Gastroesophageal sphincter (tissue), 4 donors: ENCODE results near the gene ARID1B. TPM values are rescaled to one million over a fixed set of nuclear protein-coding genes. Genes with fewer than 3 reads are reported as not detected.
"Not testable (repeated sequence)": the region's sequence is repeated elsewhere in the genome, so short reads cannot be mapped to it uniquely, and the experiment has no call there.

Experiments
- ATAC-seq: fragments of 150-250 bp; one replicate; pipeline ENCODE4 v1.9.1; 2016; ENCODE audit warnings: mild to moderate bottlenecking, moderate library complexity
- H3K27ac ChIP-seq, 4 donors: fragments of 200-600 bp; sonication (generic) in 3 of 4; 1 replicate in 3 of 4; 2 replicates in 1 of 4; pipeline ENCODE4 v1.5.1; 2016 to 2019
- H3K27me3 ChIP-seq: fragments of 200-600 bp; sonication (generic); one replicate; pipeline ENCODE4 v1.5.1; 2019
- H3K36me3 ChIP-seq, 2 donors: fragments of 200-600 bp; sonication (generic); one replicate each; pipeline ENCODE4 v1.5.1; 2019; ENCODE audit warnings: control low read depth in 1 of 2
- H3K4me1 ChIP-seq, 3 donors: fragments of 200-600 bp; sonication (generic); 1 replicate in 2 of 3; 2 replicates in 1 of 3; pipeline ENCODE4 v1.5.1; 2016 to 2019; ENCODE audit warnings: control low read depth in 2 of 3
- H3K4me3 ChIP-seq, 2 donors: fragments of 200-600 bp; sonication (generic); one replicate each; pipeline ENCODE4 v1.5.1; 2019; ENCODE audit warnings: mild to moderate bottlenecking in 1 of 2, moderate library complexity in 1 of 2
- H3K9me3 ChIP-seq, 3 donors: fragments of 200-600 bp; sonication (generic); one replicate each; pipeline ENCODE4 v1.5.1; 2017 to 2019; ENCODE audit warnings: control low read depth in 2 of 3
- EP300 ChIP-seq: sonication (generic); formaldehyde crosslinking; IDR thresholded peaks from one replicate; pipeline ENCODE4 v1.6.1; 2017; ENCODE audit warnings: antibody characterized with exemption, mild to moderate bottlenecking
- POLR2A ChIP-seq, 2 donors: fragments of 450-650 bp; IDR thresholded peaks; one replicate each; pipeline ENCODE4 v1.6.1; 2017; ENCODE audit warnings: antibody characterized with exemption in 2 of 2, mild to moderate bottlenecking in 2 of 2, moderate library complexity in 1 of 2
- POLR2AphosphoS5 ChIP-seq: sonication (generic); formaldehyde crosslinking; IDR thresholded peaks from one replicate; pipeline ENCODE4 v1.6.1; 2017; ENCODE audit warnings: antibody characterized with exemption
- WGBS, 2 donors: methylation state at CpG; one replicate each; pipeline ENCODE4 v1.1.5; 2018; ENCODE audit warnings: low coverage in 1 of 2; 5-methylcytosine and 5-hydroxymethylcytosine counted together
- total RNA-seq, 4 donors: library from RNA; depleted of rRNA; stranded (reverse); fragments of >200 nt; gene quantifications; one replicate each; pipeline ENCODE4 v1.1.0, GENCODE V29; 2016
- TF ChIP-seq, protein P1 (sequence below), 4 experiments: fragments of 200-600 bp in 2 of 4; fragments of 450-650 bp in 2 of 4; sonication (generic) in 1 of 4; IDR thresholded peaks; one replicate each; pipeline ENCODE4 v1.5.1; 2017 to 2019; ENCODE audit warnings: antibody characterized with exemption in 4 of 4, mild to moderate bottlenecking in 2 of 4, moderate library complexity in 2 of 4

ARID1B gene
- total RNA-seq, 4 donors from 2014 or later, result 40.0 to 106 (median 79.7) TPM

DNA sequence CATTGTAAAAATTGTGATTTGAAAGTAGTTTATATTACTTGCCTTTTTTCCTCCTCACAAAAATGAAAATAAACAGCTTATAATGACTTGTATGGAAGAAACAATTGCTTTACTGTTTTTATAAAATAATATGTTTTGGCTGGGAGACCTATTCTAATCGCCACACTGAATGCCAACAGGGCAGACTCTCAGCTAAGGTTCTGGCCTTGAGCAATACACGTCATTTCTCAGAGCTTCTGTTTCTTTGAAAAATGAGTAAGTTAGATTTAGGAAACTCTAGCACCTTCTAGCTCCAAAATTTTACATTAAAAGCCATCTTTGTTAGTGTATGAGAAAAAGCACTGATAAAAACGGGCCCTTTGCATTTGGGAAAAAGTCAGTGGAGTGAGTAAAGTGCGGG, 166.6 kb downstream of the ARID1B start:
- no peaks in the 10 kb centered on the region for H3K36me3 ChIP-seq
- no peaks in the 10 kb centered on the region for H3K27me3 ChIP-seq
- H3K9me3 ChIP-seq, result no peaks in the 10 kb centered on the region
- H3K27ac ChIP-seq, result no peak overlapping the region
- TF ChIP-seq POLR2A (IDR thresholded peaks at IDR 0.05) (no peak), EP300 (no peak)
- H3K4me1 ChIP-seq, result peaks cover 5 to 67% (median 10%) of the 10 kb centered on the region in 3 donors
- 94% methylated on average over 4 of the region's 4 CpGs for WGBS, 2 donors
- no peak overlapping the region for H3K4me3 ChIP-seq
- ATAC-seq, result no peak

DNA sequence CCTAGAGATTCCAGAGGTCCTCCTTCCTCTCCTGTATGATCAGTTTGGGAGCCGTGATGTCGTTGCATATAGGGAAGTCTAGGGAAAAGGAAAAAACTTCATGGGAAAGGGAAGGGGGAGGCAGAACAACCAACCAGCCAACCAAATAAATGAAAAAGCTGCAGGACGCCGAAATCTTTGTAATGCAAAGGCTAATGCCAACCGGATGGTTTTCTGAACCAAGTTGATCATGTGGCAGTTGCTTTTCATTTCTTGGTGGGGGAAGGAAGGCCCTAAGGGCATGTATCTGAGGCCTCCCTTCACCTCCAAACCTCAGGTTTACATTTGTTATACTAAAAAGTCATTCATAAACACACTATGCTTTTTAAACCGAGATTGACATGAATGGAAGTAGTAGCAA, 167.2 kb downstream of the ARID1B start:
- Histone ChIP-seq H3K27ac (no peak overlapping the region), H3K4me3 (no peak overlapping the region), H3K27me3 (no peaks in the 10 kb centered on the region), H3K36me3 (no peaks in the 10 kb centered on the region), H3K4me1 (peaks cover 8 to 67% (median 11%) of the 10 kb centered on the region in 3 donors), H3K9me3 (no peaks in the 10 kb centered on the region)
- WGBS, 2 donors, result 100% methylated on average over 1 of the region's 6 CpGs; no CpG with 5 or more reads in 1 of the 2 donors
- ATAC-seq, result no peak
- no peak for TF ChIP-seq EP300

DNA sequence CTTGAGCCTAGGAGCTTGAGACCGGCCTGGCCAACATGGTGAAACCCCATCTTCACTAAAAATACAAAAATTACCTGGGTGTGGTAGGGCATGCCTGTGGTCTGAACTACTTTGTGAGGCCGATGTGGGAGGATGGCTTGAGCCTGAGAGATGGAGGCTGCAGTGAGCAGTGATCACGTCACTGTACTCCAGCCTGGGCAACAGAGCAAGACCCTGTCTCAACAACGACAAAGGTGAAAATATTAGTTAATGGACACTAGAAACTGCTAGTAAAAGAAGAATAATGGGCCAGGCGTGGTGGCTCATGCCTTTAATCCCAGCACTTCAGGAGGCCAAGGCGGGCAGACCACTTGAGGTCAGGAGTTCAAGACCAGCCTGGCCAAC, 168.6 kb downstream of the ARID1B start:
- not testable (repeated sequence) for H3K4me3 ChIP-seq, H3K27ac ChIP-seq, H3K9me3 ChIP-seq, H3K36me3 ChIP-seq, H3K27me3 ChIP-seq, ATAC-seq
- WGBS, 2 donors, result 93 to 100% methylated on average over 2 to 5 of the region's 6 CpGs
- H3K4me1 ChIP-seq, result peaks cover 9 to 62% (median 10%) of the 10 kb centered on the region in 3 donors

DNA sequence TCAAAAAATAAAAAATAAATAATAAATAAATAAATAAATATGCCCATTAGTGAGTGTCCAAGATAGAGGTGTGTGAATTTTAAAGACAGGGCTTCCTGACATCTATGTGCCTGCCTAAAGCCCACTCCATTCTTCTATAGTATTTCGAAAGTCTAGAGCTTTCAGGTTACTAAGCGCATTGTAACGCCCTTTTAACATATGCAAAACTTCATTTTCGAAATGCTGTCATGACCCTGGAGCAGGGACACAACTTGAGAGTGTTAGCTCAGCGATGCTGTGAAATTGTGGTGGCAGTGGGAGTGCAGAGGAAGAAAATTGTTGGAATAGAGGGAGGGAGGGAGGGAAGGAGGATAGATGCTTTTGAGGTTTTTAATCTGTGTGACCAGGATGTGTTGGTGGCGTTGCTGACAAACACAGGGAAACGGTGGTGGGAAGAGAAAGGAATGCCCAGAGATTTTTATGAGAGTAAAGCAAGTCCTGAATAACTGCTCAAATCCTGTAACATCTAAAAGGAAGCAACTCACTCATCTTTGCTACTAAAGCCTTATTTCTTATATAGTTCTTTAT, 169.3 kb downstream of the ARID1B start:
- TF ChIP-seq POLR2AphosphoS5, result no peak
- TF ChIP-seq EP300, result no peak
- TF ChIP-seq POLR2A (IDR thresholded peaks at IDR 0.05), result no peak
- TF ChIP-seq, protein P1, sequence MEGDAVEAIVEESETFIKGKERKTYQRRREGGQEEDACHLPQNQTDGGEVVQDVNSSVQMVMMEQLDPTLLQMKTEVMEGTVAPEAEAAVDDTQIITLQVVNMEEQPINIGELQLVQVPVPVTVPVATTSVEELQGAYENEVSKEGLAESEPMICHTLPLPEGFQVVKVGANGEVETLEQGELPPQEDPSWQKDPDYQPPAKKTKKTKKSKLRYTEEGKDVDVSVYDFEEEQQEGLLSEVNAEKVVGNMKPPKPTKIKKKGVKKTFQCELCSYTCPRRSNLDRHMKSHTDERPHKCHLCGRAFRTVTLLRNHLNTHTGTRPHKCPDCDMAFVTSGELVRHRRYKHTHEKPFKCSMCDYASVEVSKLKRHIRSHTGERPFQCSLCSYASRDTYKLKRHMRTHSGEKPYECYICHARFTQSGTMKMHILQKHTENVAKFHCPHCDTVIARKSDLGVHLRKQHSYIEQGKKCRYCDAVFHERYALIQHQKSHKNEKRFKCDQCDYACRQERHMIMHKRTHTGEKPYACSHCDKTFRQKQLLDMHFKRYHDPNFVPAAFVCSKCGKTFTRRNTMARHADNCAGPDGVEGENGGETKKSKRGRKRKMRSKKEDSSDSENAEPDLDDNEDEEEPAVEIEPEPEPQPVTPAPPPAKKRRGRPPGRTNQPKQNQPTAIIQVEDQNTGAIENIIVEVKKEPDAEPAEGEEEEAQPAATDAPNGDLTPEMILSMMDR (IDR thresholded peaks at IDR 0.05), result no peak
- H3K36me3 ChIP-seq, result no peaks in the 10 kb centered on the region
- 66 to 77% methylated on average over 7 of the region's 7 CpGs for whole genome bisulfite sequencing, 2 donors
- no peak for ATAC-seq
- peaks cover 9 to 60% (median 10%) of the 10 kb centered on the region in 3 donors for H3K4me1 ChIP-seq
- no peaks in the 10 kb centered on the region for H3K9me3 ChIP-seq
- H3K27ac ChIP-seq, result no peak overlapping the region
- H3K27me3 ChIP-seq, result no peaks in the 10 kb centered on the region
- H3K4me3 ChIP-seq, result no peak overlapping the region

DNA sequence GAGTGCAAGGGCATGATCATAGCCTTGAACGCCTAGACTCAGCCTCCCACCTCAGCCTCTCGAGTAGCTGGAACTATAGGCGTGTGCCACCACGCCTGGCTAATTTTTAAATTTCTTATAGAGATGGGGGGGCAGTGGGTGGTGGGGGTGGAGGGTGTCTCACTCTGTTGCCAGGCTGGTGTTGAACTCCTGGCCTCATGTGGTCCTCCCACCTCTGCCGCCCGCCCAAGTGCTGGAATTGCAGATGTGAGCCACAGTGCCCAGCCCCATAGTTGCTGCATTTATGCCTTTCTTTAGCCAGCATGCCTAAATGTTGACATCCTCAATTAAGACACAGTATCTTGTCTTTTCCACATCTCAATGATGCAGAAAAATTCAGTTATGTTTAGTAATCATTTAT, 171.1 kb downstream of the ARID1B start:
- Histone ChIP-seq H3K9me3 (no peaks in the 10 kb centered on the region), H3K4me1 (peaks cover 11 to 60% (median 13%) of the 10 kb centered on the region in 3 donors), H3K4me3 (no peak overlapping the region), H3K27ac (no peak overlapping the region), H3K36me3 (no peaks in the 10 kb centered on the region), H3K27me3 (no peaks in the 10 kb centered on the region)
- TF ChIP-seq POLR2A (IDR thresholded peaks at IDR 0.05) (no peak), POLR2AphosphoS5 (no peak), EP300 (no peak)
- TF ChIP-seq, protein P1 (IDR thresholded peaks at IDR 0.05), result no peak
- ATAC-seq, result no peak
- WGBS, 2 donors, result 82 to 96% methylated on average over 4 to 5 of the region's 6 CpGs

DNA sequence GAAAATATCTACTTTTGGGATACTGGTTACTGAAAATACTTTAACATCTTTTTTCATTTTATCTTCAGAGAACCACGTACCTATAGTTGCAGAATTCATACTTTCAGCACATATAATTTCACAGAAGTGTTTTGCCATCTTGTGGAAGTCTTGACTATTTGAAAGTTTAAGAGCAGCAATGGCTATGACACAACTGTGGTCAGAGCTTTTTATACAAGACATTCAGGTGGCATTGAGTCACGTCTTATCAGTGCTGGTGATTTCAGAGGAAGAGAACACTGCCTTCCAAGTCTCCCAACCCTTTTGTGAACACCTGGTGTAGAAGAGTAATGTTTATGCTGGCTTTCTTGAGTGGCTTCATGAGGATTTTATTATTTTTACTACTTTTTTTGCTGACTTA, 171.6 kb downstream of the ARID1B start:
- Histone ChIP-seq H3K36me3 (no peaks in the 10 kb centered on the region), H3K9me3 (no peaks in the 10 kb centered on the region), H3K4me3 (no peak overlapping the region), H3K27me3 (no peaks in the 10 kb centered on the region), H3K27ac (no peak overlapping the region), H3K4me1 (peaks cover 15 to 65% (median 17%) of the 10 kb centered on the region in 3 donors)
- no peak for ATAC-seq
- 42 to 53% methylated on average over 2 of the region's 2 CpGs for WGBS, 2 donors
- TF ChIP-seq EP300 (no peak), POLR2A (IDR thresholded peaks at IDR 0.05) (no peak), POLR2AphosphoS5 (no peak)
- TF ChIP-seq, protein P1 (IDR thresholded peaks at IDR 0.05), result no peak
